Suprapubic skin (tissue), 4 donors: ENCODE results near the gene SCGB1C1. TPM values are rescaled to one million over a fixed set of nuclear protein-coding genes. Genes with fewer than 3 reads are reported as not detected.

Experiments used
- DNase-seq, 2 donors: peaks; one replicate each; pipeline ENCODE4 v3.0.0-alpha.2; 2019; ENCODE audit warnings: low spot score in 2 of 2
- H3K27ac ChIP-seq: fragments of 200-600 bp; sonication (generic); one replicate; pipeline ENCODE4 v1.5.1; 2019
- H3K27me3 ChIP-seq: fragments of 200-600 bp; sonication (generic); one replicate; pipeline ENCODE4 v1.5.1; 2019
- H3K36me3 ChIP-seq: fragments of 200-600 bp; sonication (generic); one replicate; pipeline ENCODE4 v1.5.1; 2019
- H3K4me1 ChIP-seq: fragments of 200-600 bp; sonication (generic); one replicate; pipeline ENCODE4 v1.5.1; 2019
- H3K4me3 ChIP-seq: fragments of 200-600 bp; sonication (generic); one replicate; pipeline ENCODE4 v1.5.1; 2019; ENCODE audit warnings: mild to moderate bottlenecking
- H3K9me3 ChIP-seq: fragments of 200-600 bp; sonication (generic); one replicate; pipeline ENCODE4 v1.5.1; 2019
- EP300 ChIP-seq: sonication (generic); formaldehyde crosslinking; IDR thresholded peaks from one replicate; pipeline ENCODE4 v1.6.1; 2017; ENCODE audit warnings: antibody characterized with exemption
- POLR2A ChIP-seq, 2 donors: fragments of 450-650 bp; IDR thresholded peaks; one replicate each; pipeline ENCODE4 v1.6.1; 2017; ENCODE audit warnings: antibody characterized with exemption in 2 of 2, mild to moderate bottlenecking in 2 of 2, moderate library complexity in 2 of 2
- POLR2AphosphoS5 ChIP-seq, 3 donors: sonication (generic); formaldehyde crosslinking; IDR thresholded peaks; one replicate each; pipeline ENCODE4 v1.6.1; 2017; ENCODE audit warnings: antibody characterized with exemption in 3 of 3
- WGBS: methylation state at CpG from one replicate; pipeline ENCODE4 v1.1.5; 2018; 5-methylcytosine and 5-hydroxymethylcytosine counted together
- total RNA-seq, 4 donors: library from RNA; depleted of rRNA; stranded (reverse); fragments of >200 nt; gene quantifications; one replicate each; pipeline ENCODE4 v1.1.0, GENCODE V29; 2016
- TF ChIP-seq, protein P1 (sequence below), 2 donors: fragments of 200-600 bp in 1 of 2; fragments of 450-650 bp in 1 of 2; sonication (generic) in 1 of 2; IDR thresholded peaks; one replicate each; pipeline ENCODE4 v1.5.1; 2016 to 2019; ENCODE audit warnings: antibody characterized with exemption in 2 of 2, mild to moderate bottlenecking in 1 of 2, moderate library complexity in 1 of 2

SCGB1C1 gene
- total RNA-seq, 4 donors from 2014 or later, result not detected

DNA sequence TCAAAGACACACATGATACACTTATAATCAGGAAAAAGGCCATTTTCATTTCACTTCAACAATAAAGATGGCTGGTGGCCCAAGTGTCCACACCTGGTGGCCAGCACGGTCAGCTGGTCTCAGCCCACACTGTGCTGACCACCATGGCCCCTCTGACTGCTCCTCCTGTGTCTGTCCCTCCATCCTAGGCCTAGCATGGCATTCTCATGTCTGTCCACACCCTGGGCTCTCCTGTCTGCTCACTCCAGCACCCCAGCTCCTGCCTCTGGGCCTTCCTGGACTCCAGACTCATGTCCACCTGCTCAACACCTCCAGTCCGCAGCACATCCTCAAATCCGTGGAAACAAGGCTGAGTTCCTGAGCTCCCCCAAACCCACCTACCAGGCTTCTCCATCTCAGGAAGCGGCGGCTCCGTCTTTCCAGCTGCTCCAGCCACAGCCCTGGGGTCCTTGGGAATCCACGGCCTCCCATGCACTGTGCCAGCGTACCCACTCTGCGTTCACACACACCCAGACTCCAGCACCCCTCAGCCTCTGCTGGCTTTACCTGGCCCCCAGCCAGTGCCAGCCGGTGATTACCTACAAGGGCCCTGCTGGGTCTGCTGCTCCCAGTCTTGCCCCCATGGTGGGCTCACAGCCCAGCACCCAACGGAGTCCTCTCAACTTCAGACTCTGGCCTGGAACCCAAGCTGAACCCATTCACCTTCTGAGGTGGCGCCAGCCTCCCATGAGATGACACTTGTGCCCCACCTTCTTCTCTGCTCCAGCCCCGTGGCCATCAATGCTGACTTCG lies 29.3 kb downstream of the SCGB1C1 start:
- peak; percentile 56 to 69 for DNase-seq
- no peak overlapping the region for H3K4me3 ChIP-seq
- H3K27ac ChIP-seq, result no peak overlapping the region
- no peaks in the 10 kb centered on the region for H3K27me3 ChIP-seq
- peaks cover 22% of the 10 kb centered on the region for H3K36me3 ChIP-seq
- TF ChIP-seq, protein P1, sequence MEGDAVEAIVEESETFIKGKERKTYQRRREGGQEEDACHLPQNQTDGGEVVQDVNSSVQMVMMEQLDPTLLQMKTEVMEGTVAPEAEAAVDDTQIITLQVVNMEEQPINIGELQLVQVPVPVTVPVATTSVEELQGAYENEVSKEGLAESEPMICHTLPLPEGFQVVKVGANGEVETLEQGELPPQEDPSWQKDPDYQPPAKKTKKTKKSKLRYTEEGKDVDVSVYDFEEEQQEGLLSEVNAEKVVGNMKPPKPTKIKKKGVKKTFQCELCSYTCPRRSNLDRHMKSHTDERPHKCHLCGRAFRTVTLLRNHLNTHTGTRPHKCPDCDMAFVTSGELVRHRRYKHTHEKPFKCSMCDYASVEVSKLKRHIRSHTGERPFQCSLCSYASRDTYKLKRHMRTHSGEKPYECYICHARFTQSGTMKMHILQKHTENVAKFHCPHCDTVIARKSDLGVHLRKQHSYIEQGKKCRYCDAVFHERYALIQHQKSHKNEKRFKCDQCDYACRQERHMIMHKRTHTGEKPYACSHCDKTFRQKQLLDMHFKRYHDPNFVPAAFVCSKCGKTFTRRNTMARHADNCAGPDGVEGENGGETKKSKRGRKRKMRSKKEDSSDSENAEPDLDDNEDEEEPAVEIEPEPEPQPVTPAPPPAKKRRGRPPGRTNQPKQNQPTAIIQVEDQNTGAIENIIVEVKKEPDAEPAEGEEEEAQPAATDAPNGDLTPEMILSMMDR (IDR thresholded peaks at IDR 0.05), result no peak
- no peak for TF ChIP-seq POLR2A (IDR thresholded peaks at IDR 0.05)
- no peak for TF ChIP-seq POLR2AphosphoS5 (IDR thresholded peaks at IDR 0.05)
- TF ChIP-seq EP300, result no peak
- 85% methylated on average over 14 of the region's 14 CpGs for WGBS
- no peaks in the 10 kb centered on the region for H3K4me1 ChIP-seq
- no peaks in the 10 kb centered on the region for H3K9me3 ChIP-seq

DNA sequence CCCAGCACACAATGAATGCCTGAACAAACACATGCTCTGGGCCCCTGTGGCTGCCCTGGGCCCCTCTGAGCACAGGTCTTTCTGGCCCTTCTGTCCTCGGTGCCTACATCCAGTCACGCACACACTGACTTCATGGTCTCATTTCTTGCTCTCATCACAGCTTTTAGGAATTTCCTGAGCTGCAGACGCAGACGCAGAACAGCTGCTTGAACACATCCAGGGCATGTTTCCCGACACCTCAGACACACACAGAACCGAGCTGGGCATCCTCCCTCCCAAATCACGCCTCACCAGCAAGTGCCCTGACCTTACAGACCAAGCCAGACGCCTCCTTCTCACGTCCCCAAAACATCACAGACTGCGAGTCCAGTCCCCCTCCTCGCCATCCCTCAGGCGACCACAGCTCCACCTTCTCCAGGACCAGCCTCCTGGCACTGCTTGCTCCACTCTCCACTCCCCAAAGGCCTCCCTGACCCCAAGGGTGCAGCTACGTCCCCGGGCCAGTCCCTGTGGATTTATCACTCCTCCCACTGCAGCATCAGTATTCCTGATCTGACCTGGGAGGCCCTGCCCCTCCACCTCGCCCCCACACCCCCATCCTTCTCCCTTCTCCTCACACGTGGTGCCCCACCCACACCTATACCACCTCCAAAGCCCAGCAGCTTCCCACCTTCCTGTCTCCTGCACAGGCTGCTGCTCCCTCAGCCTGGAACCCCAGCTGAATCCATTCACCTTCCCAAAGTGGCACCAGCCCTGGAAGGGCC lies 30.3 kb downstream of the SCGB1C1 start:
- peak; percentile 48 to 63 for DNase-seq
- H3K27ac ChIP-seq, result no peak overlapping the region

DNA sequence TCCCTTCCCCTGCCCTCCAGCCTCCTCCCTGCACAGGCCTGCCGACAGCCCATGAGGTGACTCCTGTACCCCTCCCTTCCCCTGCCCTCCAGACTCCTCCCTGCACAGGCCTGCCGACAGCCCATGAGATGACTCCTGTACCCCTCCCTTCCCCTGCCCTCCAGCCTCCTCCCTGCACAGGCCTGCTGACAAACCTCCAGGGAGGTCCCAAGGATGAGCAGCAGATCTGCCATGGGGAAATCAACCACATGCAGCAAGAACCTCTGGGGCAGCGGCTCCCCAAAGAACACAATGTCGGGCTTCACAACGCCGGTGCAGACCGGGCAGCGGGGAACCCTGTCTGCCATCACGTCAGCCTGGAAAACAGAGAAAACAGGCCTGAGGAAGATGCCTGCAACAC lies 31.0 kb downstream of the SCGB1C1 start:
- Histone ChIP-seq H3K36me3 (peaks cover 15% of the 10 kb centered on the region), H3K4me1 (no peaks in the 10 kb centered on the region), H3K9me3 (no peaks in the 10 kb centered on the region), H3K4me3 (no peak overlapping the region), H3K27me3 (no peaks in the 10 kb centered on the region), H3K27ac (no peak overlapping the region)
- DNase-seq, result peak in 1 of 2 donors; percentile 58
- TF ChIP-seq, protein P1 (IDR thresholded peaks at IDR 0.05), result no peak
- no peak for TF ChIP-seq EP300
- TF ChIP-seq POLR2AphosphoS5 (IDR thresholded peaks at IDR 0.05), result no peak
- no peak for TF ChIP-seq POLR2A (IDR thresholded peaks at IDR 0.05)
- WGBS, result 98% methylated on average over 6 of the region's 9 CpGs

More for the DNA sequence above, 30.3 kb downstream of the SCGB1C1 start:
- 70% methylated on average over 16 of the region's 16 CpGs for WGBS
- H3K27me3 ChIP-seq, result no peaks in the 10 kb centered on the region
- H3K9me3 ChIP-seq, result no peaks in the 10 kb centered on the region
- TF ChIP-seq, protein P1 (IDR thresholded peaks at IDR 0.05), result no peak
- TF ChIP-seq POLR2A (IDR thresholded peaks at IDR 0.05) (no peak), POLR2AphosphoS5 (IDR thresholded peaks at IDR 0.05) (no peak), EP300 (no peak)
- H3K4me1 ChIP-seq, result no peaks in the 10 kb centered on the region
- peaks cover 22% of the 10 kb centered on the region for H3K36me3 ChIP-seq
- H3K4me3 ChIP-seq, result no peak overlapping the region

DNA sequence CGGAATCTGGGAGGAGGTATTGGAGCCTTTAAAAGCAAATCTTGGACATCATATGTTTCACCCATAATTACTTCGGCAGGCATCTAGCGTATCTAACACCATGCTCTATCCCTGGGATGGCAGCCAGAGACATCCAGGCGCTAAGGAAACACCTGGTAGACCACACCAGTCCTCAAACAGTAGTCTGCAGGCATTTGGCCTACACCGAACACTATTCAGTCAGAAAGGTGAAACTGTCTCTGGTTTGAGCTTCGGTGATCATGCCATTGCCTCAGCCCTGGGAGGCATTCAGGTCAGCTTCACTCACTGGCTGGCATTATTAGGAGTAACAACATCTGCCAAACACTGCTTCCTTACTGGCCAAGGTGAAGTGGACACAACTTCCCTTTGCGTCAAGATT lies 31.5 kb downstream of the SCGB1C1 start:
- H3K4me3 ChIP-seq, result no peak overlapping the region
- DNase-seq, result peak in 1 of 2 donors; percentile 4
- H3K27ac ChIP-seq, result no peak overlapping the region
- no peaks in the 10 kb centered on the region for H3K9me3 ChIP-seq
- no peak for TF ChIP-seq POLR2AphosphoS5 (IDR thresholded peaks at IDR 0.05)
- TF ChIP-seq, protein P1 (IDR thresholded peaks at IDR 0.05), result no peak
- no peak for TF ChIP-seq POLR2A (IDR thresholded peaks at IDR 0.05)
- no peak for TF ChIP-seq EP300
- H3K27me3 ChIP-seq, result no peaks in the 10 kb centered on the region
- 80% methylated on average over 7 of the region's 7 CpGs for WGBS
- H3K4me1 ChIP-seq, result no peaks in the 10 kb centered on the region
- H3K36me3 ChIP-seq, result peaks cover 13% of the 10 kb centered on the region
